ENCODE data around the gene PPP2R2D.
A peak's percentile ranks its signal among the peaks of the same experiment; 100 is the strongest.

The PPP2R2D gene

GRCh38 chr10:131900350-131901152 lies at the start of gene PPP2R2D:
TSS of gene PPP2R2D (plus strand) at chr10:131901008. CDS start at chr10:131901149, 141 bp downstream.
- peak; percentile 0 for DNase-seq

- no peak for DNase-seq
Observed at GRCh38 chr10:131851346-131851745, 49.5 kb upstream of the PPP2R2D start.

GRCh38 chr10:131852176-131852822 lies 48.5 kb upstream of the PPP2R2D start:
- DNase-seq = no peak

- no peak for DNase-seq
Observed at GRCh38 chr10:131852823-131853609, 47.8 kb upstream of the PPP2R2D start.

- DNase-seq = no peak
Observed at GRCh38 chr10:131853610-131853964, 47.2 kb upstream of the PPP2R2D start.

GRCh38 chr10:131854579-131855335 lies 46.1 kb upstream of the PPP2R2D start:
- DNase-seq = no peak

GRCh38 chr10:131855461-131856401 lies 45.1 kb upstream of the PPP2R2D start:
- DNase-seq = no peak

- DNase-seq = no peak
Observed at GRCh38 chr10:131856441-131857094, 44.2 kb upstream of the PPP2R2D start.

GRCh38 chr10:131857156-131858117 lies 43.4 kb upstream of the PPP2R2D start:
- DNase-seq = no peak

- no peak for DNase-seq
Observed at GRCh38 chr10:131858118-131858515, 42.7 kb upstream of the PPP2R2D start.

- DNase-seq = no peak
Observed at GRCh38 chr10:131858583-131859340, 42.0 kb upstream of the PPP2R2D start.

- no peak for DNase-seq
Observed at GRCh38 chr10:131859341-131860020, 41.3 kb upstream of the PPP2R2D start.

GRCh38 chr10:131860311-131860710 lies 40.5 kb upstream of the PPP2R2D start:
- no peak for DNase-seq

- no peak for DNase-seq
Observed at GRCh38 chr10:131860806-131861440, 39.9 kb upstream of the PPP2R2D start.

- DNase-seq = no peak
Observed at GRCh38 chr10:131862548-131862947, 38.3 kb upstream of the PPP2R2D start.

GRCh38 chr10:131865223-131865917 lies 35.4 kb upstream of the PPP2R2D start:
- no peak for DNase-seq

GRCh38 chr10:131866673-131867072 lies 34.1 kb upstream of the PPP2R2D start:
- DNase-seq = no peak

All from NCI-H524 treated with DMSO at 0.1 percent for 48 hours (cell line).